Measurements from ENCODE around the gene TAS2R1. TPM values are rescaled to one million over a fixed set of nuclear protein-coding genes. Genes with fewer than 3 reads are reported as not detected.
"Not testable (repeated sequence)": the region's sequence is repeated elsewhere in the genome, so short reads cannot be mapped to it uniquely, and the experiment has no call there.

Gene TAS2R1
- total RNA-seq, 1 donor from 2014 or later = not detected

- DNase-seq (ENCODE audit: low read depth, low spot score) = no peak
Measured at GRCh38 chr5:9623661-9624060, 6.5 kb downstream of the TAS2R1 start.

- no peak for DNase-seq (ENCODE audit: low read depth, low spot score)
Measured at GRCh38 chr5:9622971-9623421, 7.2 kb downstream of the TAS2R1 start.

DNA sequence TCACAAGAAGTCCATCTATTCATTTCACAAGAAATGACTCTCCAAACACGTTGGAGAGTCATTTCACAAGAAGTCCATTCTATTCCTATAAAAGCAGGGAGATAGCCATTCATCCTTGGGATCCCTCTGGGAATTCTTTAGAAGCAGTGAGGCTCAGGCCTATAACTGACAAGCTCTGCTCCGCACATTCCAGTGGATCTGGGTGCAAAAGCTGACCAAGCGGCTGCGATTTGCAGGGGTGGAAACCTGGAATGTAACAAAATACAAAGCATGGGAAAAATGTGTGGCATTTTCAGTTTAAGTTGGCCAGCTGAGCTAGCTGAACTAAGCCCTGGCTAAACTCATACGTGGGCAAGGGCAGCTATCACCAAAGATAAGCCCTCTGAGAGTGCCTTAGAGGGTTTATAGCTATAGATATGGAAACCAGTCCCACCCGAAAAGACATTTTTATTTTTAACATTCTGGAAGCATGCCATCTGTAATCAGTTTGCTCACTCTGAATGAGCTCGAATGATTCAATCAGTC is 8.7 kb downstream of the TAS2R1 start:
- DNase-seq (ENCODE audit: low read depth, low spot score) = no peak

GRCh38 chr5:9619331-9620092 is 10.6 kb downstream of the TAS2R1 start:
- DNase-seq (ENCODE audit: low read depth, low spot score) = no peak

DNA sequence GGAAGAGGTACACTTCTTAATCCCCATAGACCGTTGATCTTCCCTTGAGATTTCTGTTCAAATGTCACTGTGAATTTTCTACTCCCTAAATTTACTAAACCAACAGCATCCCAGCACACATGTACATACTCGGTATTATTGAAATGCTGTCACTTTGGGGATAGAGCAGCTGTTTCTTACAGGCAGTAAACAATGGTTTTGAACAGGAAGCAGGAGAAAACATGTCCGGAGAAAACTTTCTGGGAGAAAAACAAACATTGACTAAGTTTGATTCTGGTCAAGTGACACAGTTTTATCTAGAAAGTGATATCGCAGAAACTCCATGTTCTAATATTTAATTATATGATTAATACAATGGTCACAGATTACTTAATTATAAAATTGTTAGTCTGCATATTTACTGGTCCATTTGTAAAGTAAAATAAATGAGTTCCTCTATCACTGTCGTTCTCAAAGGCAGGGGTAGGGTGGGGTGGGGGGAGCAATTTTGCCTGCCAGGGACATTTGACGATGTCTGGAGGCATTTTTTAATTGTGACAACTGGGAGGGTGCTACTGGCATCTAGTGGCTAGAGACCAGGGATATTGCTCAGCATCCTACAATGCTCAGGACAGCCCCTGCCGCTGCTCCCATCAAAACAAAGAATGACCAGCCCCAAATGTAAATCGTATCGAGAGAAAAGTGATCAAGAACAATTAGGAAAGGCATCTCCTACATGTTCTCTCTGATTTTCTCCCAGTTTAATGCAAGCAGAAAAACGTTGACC is 12.2 kb downstream of the TAS2R1 start:
- DNase-seq (ENCODE audit: low read depth, low spot score) = no peak

DNA sequence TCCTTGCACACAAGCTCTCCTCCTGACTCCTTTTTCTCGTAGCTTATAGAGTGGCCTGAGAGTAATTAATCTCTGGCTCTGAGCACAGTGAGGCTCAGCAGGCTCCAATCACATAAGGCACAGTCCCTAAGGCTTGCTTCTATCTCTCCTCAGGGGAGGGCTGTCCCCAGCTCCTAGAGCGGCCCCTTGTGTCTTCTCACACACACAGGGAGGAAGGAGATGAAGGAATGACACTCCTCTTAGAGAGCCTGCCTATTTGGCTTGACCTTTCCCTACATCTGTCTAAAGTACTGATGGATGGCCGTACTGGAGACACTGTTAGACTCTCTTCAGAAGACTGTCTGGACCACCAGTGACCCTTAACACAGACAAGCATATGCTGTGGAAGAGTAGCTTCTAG is 12.9 kb downstream of the TAS2R1 start:
- DNase-seq (ENCODE audit: low read depth, low spot score) = no peak

DNA sequence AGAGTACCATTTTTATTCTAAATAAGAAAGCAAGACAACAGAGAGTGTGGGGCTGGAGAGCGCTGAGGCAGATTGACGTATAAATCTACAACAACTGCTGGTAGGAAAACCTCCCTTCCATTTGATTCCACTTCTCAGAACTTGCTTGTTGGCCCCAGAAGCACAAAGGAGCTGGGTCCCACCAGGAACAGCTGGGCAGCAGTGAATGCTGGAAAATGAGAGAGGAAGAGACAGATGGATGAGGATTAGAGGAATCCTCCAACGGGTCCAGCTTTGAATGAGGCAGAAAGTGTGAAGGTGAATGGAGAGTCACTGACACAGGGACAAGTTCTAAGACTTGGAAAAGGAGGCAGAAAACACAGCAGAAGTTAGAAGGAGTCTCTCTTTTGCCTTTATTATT is 14.8 kb downstream of the TAS2R1 start:
- DNase-seq (ENCODE audit: low read depth, low spot score) = no peak

GRCh38 chr5:9613360-9613759 is 16.8 kb downstream of the TAS2R1 start:
- DNase-seq (ENCODE audit: low read depth, low spot score) = no peak

DNA sequence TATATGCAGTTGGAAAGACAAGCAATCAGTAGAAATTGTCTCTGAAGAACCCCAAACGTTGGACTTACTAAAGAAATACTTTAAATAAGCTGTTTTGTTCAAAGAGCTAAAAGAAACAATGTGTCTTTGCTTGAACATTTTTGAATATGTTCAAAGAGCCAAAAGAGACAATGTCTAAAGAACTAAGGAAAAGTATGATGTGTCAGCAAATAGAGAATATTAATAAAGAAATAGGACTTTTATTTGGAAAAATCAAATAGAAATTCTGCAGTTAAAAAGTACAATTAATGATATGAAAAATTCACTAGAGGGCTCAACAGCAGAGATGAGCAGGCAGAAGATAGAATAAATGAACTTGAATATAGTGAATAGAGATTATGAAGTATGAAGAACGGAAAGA is 19.2 kb downstream of the TAS2R1 start:
- no peak for DNase-seq (ENCODE audit: low read depth, low spot score)

GRCh38 chr5:9610364-9610763 is 19.8 kb downstream of the TAS2R1 start:
- DNase-seq (ENCODE audit: low read depth, low spot score) = no peak

DNA sequence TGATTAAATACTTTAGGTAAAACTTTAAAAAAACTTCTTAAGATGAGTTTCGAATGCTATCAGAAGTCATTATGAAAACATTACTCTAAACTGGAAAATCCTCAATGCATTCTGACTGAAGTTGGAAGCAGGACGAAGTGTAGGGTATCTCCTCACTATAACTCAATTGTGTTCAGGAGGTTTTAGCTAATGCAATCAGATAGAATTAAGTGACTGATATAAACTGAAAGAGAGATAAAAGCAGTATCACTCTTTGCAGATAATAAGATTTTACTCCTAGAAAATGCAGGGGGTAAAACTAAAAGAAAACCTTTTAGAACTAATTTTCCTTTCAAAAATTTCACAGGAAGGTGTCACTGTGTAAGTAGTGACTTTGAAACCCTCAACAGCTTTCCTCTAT is 22.1 kb downstream of the TAS2R1 start:
- DNase-seq (ENCODE audit: low read depth, low spot score) = no peak

DNA sequence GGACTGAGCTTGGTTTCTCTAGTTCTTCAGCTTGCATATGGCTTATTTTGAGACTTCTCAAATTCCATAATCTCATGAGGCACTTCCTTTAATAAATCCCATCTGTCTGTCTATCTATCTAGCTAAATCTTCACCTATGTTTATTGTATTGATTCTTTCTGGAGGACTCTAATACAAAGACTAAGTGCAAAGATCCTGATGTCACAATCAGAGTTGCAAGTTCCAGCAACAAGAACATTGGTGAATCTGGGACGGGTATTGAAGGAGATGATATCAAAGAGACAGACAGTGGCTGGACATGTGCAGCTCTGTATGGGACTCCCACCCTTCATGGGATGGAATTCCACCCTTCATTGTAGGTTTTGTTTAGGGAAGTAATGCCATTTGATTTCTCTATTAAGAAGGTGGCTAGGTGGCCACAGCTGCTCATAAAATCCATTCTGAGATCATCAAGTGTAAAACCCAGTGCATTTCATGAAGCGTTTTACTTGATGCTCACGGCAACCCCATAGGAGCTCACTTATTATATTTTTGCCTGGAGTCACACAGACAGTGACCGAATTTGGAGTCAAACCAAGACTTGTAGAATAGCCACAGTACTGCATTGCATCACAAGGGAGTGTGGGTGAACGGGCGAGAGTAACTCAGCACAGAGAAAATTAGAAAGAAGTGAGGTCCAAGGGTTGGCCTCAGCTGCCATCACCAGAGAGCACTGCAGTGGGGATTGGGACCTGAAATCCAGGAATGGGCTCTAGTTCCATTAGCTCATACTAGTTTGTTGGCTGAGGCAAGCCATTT is 24.9 kb downstream of the TAS2R1 start:
- DNase-seq (ENCODE audit: low read depth, low spot score) = no peak

GRCh38 chr5:9604416-9604815 is 25.7 kb downstream of the TAS2R1 start:
- DNase-seq (ENCODE audit: low read depth, low spot score) = no peak

DNA sequence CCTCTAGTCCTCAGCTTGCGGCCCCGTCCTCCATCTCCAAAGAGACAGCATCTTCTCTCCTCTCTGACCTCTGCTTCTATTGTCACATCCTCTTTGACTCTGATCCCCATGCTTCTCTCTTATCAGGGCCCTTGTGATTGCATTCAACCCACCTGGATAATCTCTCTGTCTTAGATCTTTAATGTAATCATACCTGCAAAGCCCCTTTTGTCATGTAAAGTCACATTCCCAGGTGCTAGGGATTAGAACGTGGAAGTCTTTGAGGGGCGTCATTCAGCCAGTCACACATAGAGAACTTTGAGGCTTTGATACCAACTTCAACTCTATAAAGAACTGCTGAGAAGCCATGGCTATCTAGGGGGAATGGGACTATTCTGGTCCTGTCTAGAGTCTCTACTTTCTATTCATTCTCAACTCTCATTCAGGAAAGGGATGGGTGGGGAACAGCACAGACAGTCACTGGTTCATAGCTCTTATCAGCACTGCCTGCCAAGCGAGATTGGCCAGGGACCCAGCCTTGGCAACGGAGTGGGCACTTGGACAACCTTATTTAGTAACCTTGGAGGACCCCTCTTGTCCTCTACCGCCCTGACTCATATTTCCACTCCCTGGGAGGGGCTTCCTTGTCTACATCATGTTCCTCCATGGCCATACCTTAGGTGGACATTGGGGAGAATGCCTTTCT is 29.0 kb downstream of the TAS2R1 start:
- no peak for DNase-seq (ENCODE audit: low read depth, low spot score)

DNA sequence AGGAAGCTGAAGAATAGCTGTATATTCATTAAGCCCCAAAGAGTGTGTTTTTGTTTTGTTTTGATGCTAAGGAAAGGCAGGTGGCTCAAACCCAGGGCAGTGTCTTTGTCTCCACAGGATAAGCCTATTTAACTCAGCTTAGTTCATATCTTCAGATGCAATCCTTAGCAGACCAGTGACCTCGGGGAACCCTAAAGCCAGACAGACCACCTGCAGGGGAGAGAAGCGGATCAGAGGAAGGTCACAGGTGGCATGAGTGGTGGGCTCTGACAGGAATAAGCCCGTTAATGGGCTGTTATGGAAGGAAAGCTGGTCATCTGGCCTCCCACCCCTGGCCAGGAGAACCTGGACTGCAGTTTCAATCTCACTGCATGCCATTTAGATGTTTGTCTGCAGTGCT is 30.8 kb downstream of the TAS2R1 start:
- no peak for DNase-seq (ENCODE audit: low read depth, low spot score)

DNA sequence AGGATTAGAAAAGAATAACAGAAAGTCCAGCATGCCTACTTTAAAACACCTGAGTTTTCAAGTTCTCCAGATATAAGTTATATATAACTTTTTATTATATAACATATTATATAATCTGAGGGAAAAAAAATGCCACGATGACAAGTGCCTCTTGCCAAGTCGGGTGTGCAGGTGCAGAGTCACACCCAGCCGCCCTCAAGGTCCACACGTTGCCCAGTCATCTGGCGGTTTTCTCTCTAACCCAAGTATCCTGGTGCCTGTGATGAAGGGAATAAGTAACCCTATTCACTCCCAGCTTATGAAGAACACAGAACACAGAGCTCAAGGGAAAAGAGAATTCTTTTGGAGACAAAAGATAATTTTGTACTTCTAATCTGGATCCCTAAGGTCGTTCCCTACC is 31.8 kb downstream of the TAS2R1 start:
- not testable (repeated sequence) for DNase-seq (ENCODE audit: low read depth, low spot score)

GRCh38 chr5:9597322-9597721 is 32.8 kb downstream of the TAS2R1 start:
- not testable (repeated sequence) for DNase-seq (ENCODE audit: low read depth, low spot score)

GRCh38 chr5:9596824-9597223 is 33.3 kb downstream of the TAS2R1 start:
- no peak for DNase-seq (ENCODE audit: low read depth, low spot score)

GRCh38 chr5:9596171-9596780 is 33.9 kb downstream of the TAS2R1 start:
- no peak for DNase-seq (ENCODE audit: low read depth, low spot score)

DNA sequence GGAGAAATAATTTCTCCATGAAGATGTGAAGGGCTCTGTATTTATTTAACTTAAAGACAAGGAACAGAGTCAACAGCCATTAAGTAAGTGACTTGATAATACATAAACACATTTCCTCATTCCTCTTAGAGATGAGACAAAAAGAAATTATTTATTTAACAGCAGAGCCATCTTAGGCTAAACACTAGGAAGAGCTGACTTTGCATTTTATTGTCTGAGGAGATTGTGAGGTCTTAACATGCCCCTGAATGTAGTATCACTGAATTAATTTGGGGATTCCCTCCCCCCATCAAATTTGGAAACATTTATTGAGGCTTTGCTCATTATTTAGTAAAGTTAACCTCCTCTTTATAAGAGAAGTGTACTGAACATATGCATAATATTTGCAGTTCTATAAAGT is 35.2 kb downstream of the TAS2R1 start:
- no peak for DNase-seq (ENCODE audit: low read depth, low spot score)

Data from pulmonary artery endothelial cell (primary cell).